Measurements from ENCODE around the gene CNPY1.

DNA sequence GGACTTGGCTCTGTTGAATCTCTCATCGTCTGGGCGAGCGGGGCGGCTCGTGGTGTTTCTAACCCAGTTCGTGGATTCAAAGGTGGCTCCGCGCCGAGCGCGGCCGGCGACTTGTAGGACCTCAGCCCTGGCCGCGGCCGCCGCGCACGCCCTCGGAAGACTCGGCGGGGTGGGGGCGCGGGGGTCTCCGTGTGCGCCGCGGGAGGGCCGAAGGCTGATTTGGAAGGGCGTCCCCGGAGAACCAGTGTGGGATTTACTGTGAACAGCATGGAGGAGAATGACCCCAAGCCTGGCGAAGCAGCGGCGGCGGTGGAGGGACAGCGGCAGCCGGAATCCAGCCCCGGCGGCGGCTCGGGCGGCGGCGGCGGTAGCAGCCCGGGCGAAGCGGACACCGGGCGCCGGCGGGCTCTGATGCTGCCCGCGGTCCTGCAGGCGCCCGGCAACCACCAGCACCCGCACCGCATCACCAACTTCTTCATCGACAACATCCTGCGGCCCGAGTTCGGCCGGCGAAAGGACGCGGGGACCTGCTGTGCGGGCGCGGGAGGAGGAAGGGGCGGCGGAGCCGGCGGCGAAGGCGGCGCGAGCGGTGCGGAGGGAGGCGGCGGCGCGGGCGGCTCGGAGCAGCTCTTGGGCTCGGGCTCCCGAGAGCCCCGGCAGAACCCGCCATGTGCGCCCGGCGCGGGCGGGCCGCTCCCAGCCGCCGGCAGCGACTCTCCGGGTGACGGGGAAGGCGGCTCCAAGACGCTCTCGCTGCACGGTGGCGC, 88.1 kb downstream of the CNPY1 start, which contains the start of gene EN2:
- TF ChIP-seq CTCF (IDR thresholded peaks at IDR 0.05) (no peak), POLR2AphosphoS5 (IDR thresholded peaks at IDR 0.05) (no peak)

All from suprapubic skin (tissue), 3 donors.